B cell (primary cell): ENCODE measurements around the gene DAB2IP. TPM values are rescaled to one million over a fixed set of nuclear protein-coding genes. Genes with fewer than 3 reads are reported as not detected.

Experiments used
- ATAC-seq: fragments of 200-7000 bp; cut with Tn5 transposase; one replicate; pipeline ENCODE4 v1.10.0; 2021; ENCODE audit warnings: low read depth, mild to moderate bottlenecking, moderate number of reproducible peaks, moderate library complexity
- CTCF ChIA-PET: fragments of 350-600 bp; sonication (Branson Sonifier 250); formaldehyde crosslinking; loops from one replicate; lab custom pipeline; 2021; ENCODE audit warnings: antibody characterized with exemption, inconsistent platforms; lab: Charles Lee
- POLR2A ChIA-PET: fragments of 350-600 bp; sonication (Branson Sonifier 250); formaldehyde crosslinking; loops from one replicate; lab custom pipeline; 2021; ENCODE audit warnings: antibody characterized with exemption; lab: Charles Lee
- DNase-seq: peaks from one replicate; pipeline ENCODE4 v3.0.0; 2013
- H2AFZ ChIP-seq: 2 replicates; pipeline ENCODE4 v1.6.1; 2012; ENCODE audit warnings: mild to moderate bottlenecking, low read depth, low read length; ENCODE audit not compliant: insufficient read depth, poor library complexity, severe bottlenecking
- H3K27ac ChIP-seq, 2 donors: 1 replicate in 1 of 2; 2 replicates in 1 of 2; pipeline ENCODE4 v1.5.1; 2012 to 2013; ENCODE audit warnings: low read length in 2 of 2, mild to moderate bottlenecking in 2 of 2, moderate library complexity in 1 of 2
- H3K27me3 ChIP-seq, 4 experiments: fragments of 200-600 bp in 1 of 4; sonication (generic) in 1 of 4; replicated peaks in 1 of 4; 1 replicate in 2 of 4; 2 replicates in 2 of 4; pipeline versions ENCODE4 v1.6.1 to v1.7.0; 2013 to 2016; ENCODE audit warnings: low read length in 3 of 4, mild to moderate bottlenecking in 2 of 4, mixed read lengths in 1 of 4, moderate library complexity in 1 of 4; ENCODE audit not compliant: insufficient read depth in 4 of 4, control insufficient read depth in 3 of 4; ENCODE audit errors: control extremely low read depth in 1 of 4
- H3K36me3 ChIP-seq, 2 experiments: replicated peaks in 1 of 2; 1 replicate in 1 of 2; 2 replicates in 1 of 2; pipeline versions ENCODE4 v1.6.1 to v1.7.1; 2013; ENCODE audit warnings: low read length in 1 of 2; ENCODE audit not compliant: insufficient read depth in 2 of 2, control insufficient read depth in 1 of 2; ENCODE audit errors: control extremely low read depth in 1 of 2, extremely low read depth in 1 of 2
- H3K4me1 ChIP-seq, 2 donors: fragments of 200-600 bp in 1 of 2; sonication (generic) in 1 of 2; 1 replicate in 1 of 2; 2 replicates in 1 of 2; pipeline versions ENCODE4 v1.5.1 to v1.6.1; 2013 to 2017; ENCODE audit warnings: low read length in 2 of 2; ENCODE audit not compliant: control insufficient read depth in 2 of 2, insufficient read depth in 2 of 2
- H3K4me2 ChIP-seq: replicated peaks from 2 replicates; pipeline ENCODE3; 2012; ENCODE audit warnings: mild to moderate bottlenecking, low read depth, low read length; ENCODE audit not compliant: poor library complexity, severe bottlenecking
- H3K4me3 ChIP-seq, 5 experiments: fragments of 200-600 bp in 1 of 5; sonication (generic) in 1 of 5; 1 replicate in 3 of 5; 2 replicates in 2 of 5; pipeline versions ENCODE4 v1.5.1 to v1.7.0; 2011 to 2016; ENCODE audit warnings: low read length in 4 of 5, mild to moderate bottlenecking in 4 of 5, low read depth in 2 of 5, control low read depth in 1 of 5, moderate library complexity in 1 of 5; ENCODE audit not compliant: insufficient read depth in 1 of 5; ENCODE audit errors: control extremely low read depth in 1 of 5, extremely low read depth in 1 of 5
- H3K79me2 ChIP-seq: fragments of 200-600 bp; sonication (generic); one replicate; pipeline ENCODE4 v1.6.0; 2016; ENCODE audit warnings: low read length; ENCODE audit not compliant: control insufficient read depth, insufficient read depth
- H3K9ac ChIP-seq: fragments of 200-600 bp; sonication (generic); 2 replicates; pipeline ENCODE4 v1.6.1; 2017; ENCODE audit warnings: mild to moderate bottlenecking, low read length, moderate library complexity
- H3K9me3 ChIP-seq, 3 donors: one replicate each; pipeline versions ENCODE4 v1.6.1 to v1.7.1; 2013; ENCODE audit warnings: low read length in 2 of 3; ENCODE audit not compliant: control insufficient read depth in 2 of 3, insufficient read depth in 1 of 3; ENCODE audit errors: control extremely low read depth in 1 of 3
- H4K20me1 ChIP-seq: 2 replicates; pipeline ENCODE4 v1.6.0; 2012; ENCODE audit warnings: mild to moderate bottlenecking, low read length; ENCODE audit not compliant: insufficient read depth, control insufficient read depth, poor library complexity, severe bottlenecking
- H3K27ac Mint-ChIP-seq: one replicate; pipeline ENCODE4 v1.8.0; 2021; ENCODE audit warnings: mixed read lengths
- H3K27me3 Mint-ChIP-seq: one replicate; pipeline ENCODE4 v1.8.0; 2021; ENCODE audit warnings: mixed read lengths
- H3K4me1 Mint-ChIP-seq: one replicate; pipeline ENCODE4 v1.8.0; 2021; ENCODE audit warnings: mixed read lengths
- H3K4me3 Mint-ChIP-seq: one replicate; pipeline ENCODE4 v1.8.0; 2021; ENCODE audit warnings: mixed read lengths
- H3K9me3 Mint-ChIP-seq: one replicate; pipeline ENCODE4 v1.8.0; 2022; ENCODE audit warnings: mixed read lengths; ENCODE audit not compliant: insufficient read depth
- CTCF ChIP-seq: fragments of 200-600 bp; IDR thresholded peaks from one replicate; pipeline ENCODE4 v1.8.0; 2022; ENCODE audit warnings: antibody characterized with exemption, mild to moderate bottlenecking
- EZH2 ChIP-seq: IDR thresholded peaks from 2 replicates; pipeline ENCODE4 v1.6.1; 2012; ENCODE audit warnings: borderline replicate concordance, low read depth, mild to moderate bottlenecking, moderate library complexity, low read length; ENCODE audit not compliant: insufficient read depth, poor library complexity, severe bottlenecking
- whole genome bisulfite sequencing: methylation state at CpG from one replicate; pipeline ENCODE4 v1.1.5; 2013; ENCODE audit warnings: missing lambda C conversion rate; ENCODE audit not compliant: insufficient coverage; 5-methylcytosine and 5-hydroxymethylcytosine counted together
- intact Hi-C: fragments of 100-400 bp; cut with micrococcal nuclease; formaldehyde crosslinking; loops from one replicate; pipeline ENCODE4 v1.10.0; 2022
- polyA plus RNA-seq: library from polyadenylated mRNA; depleted of rRNA; stranded (reverse); fragments of >200 nt; gene quantifications from 2 replicates; pipeline ENCODE4 v1.2.3, GENCODE V29; 2012
- total RNA-seq, 2 donors: library from RNA; stranded (reverse); fragments of 120-200 nt in 1 of 2; gene quantifications; 1 replicate in 1 of 2; 2 replicates in 1 of 2; pipeline versions ENCODE4 v1.2.3 to v1.2.4, GENCODE V29; 2013 to 2022

DAB2IP gene
- total and polyA plus RNA-seq, 2 donors (not counting 1 experiment from before 2014, with no cell fraction given), result 1.1 to 3.9 TPM

DNA sequence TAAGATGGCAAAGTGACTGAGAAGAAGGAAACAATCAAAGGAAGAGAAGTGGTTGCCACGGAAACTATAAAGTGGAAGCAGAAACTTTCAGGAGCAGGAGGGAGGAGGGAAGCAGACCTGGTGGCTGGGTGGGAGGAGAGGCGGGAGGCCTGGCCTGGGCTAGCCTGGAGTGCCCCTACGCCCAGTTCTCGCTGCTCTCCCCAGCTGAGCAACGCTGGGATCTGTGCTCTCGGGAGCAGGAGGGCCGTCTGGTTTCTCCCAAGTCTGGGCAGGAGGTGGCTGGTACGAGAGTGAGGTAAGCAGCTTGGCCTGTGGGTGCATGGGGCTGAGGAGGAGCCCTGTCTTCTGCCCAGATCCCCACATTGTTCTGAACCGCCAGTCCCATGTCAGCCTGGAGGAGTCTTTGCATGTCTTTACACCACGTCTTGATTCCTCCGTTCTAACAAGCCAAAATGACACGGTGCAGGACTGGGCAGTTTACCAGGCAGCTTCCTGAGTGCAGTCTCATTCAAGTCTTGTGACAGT, 15.0 kb upstream of the DAB2IP start:
- Mint-ChIP-seq H3K9me3 (no peaks in the 10 kb centered on the region), H3K4me3 (no peak overlapping the region), H3K27ac (no peak overlapping the region), H3K27me3 (peaks cover 22% of the 10 kb centered on the region), H3K4me1 (peaks cover 10% of the 10 kb centered on the region)
- Histone ChIP-seq H3K9ac (no peak overlapping the region), H2AFZ (no peak overlapping the region), H3K9me3 (no peaks in the 10 kb centered on the region), H4K20me1 (no peaks in the 10 kb centered on the region), H3K4me3 (no peak overlapping the region), H3K36me3 (no peaks in the 10 kb centered on the region), H3K27ac (no peak overlapping the region), H3K4me1 (peaks cover 5 to 8% of the 10 kb centered on the region in 2 donors), H3K27me3 (peaks cover 0 to 7% (median 1%) of the 10 kb centered on the region in 4 experiments), H3K4me2 (no peak overlapping the region), H3K79me2 (no peaks in the 10 kb centered on the region)
- 72% methylated on average over 12 of the region's 12 CpGs for WGBS
- TF ChIP-seq EZH2 (no peak), CTCF (no peak)
- POLR2A ChIA-PET, result no interaction called here
- DNase-seq, result no peak
- no peak for ATAC-seq
- intact Hi-C loops, result no loop called here
- CTCF ChIA-PET, result no interaction called here

DNA sequence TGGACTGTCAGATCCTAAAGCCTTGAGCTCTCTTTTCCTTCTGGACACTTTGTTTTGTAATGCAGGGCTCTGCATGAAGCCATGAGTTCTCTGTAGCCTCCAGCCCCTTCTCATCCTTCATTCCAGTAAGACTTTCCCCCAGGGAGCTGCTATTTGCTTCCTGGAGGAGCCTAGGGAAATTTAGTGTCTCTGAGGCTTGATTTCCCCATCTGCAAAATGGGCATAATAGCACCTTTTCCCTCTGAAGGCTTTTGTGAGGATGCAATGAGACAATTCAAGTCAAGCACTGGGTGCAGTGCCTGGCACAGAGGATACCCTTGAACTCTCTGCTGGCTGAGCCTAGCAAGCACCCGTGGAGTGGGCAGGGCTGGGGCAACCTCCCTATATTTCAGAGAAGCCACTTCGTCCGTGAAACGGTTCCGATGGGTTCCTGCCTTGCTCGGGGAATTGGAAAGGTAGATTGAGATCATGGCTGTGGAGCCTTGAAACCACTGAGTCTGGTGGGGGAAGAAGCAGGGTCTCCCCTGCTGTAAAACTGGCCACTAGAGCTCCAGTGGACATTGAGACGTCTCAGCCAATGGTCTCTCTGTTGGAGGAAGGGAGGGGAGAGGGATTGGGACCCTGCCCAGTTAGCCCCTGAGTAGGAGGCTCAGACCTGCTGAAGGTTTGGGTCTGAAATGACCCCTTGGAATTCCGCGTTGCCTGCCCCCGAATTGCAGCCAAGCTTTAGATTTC, 14.3 kb upstream of the DAB2IP start:
- ATAC-seq (no peak), DNase-seq (no peak)
- POLR2A ChIA-PET, result no interaction called here
- Histone ChIP-seq H3K27me3 (peaks cover 0 to 7% (median 1%) of the 10 kb centered on the region in 4 experiments), H3K79me2 (no peaks in the 10 kb centered on the region), H3K4me2 (no peak overlapping the region), H3K4me1 (peaks cover 5 to 8% of the 10 kb centered on the region in 2 donors), H3K4me3 (no peak overlapping the region), H3K36me3 (no peaks in the 10 kb centered on the region), H3K27ac (no peak overlapping the region), H3K9me3 (no peaks in the 10 kb centered on the region), H2AFZ (no peak overlapping the region), H4K20me1 (no peaks in the 10 kb centered on the region), H3K9ac (no peak overlapping the region)
- no peak overlapping the region for H3K4me3 Mint-ChIP-seq
- peaks cover 10% of the 10 kb centered on the region for H3K4me1 Mint-ChIP-seq
- no peaks in the 10 kb centered on the region for H3K9me3 Mint-ChIP-seq
- CTCF ChIA-PET, result no interaction called here
- H3K27me3 Mint-ChIP-seq, result peaks cover 22% of the 10 kb centered on the region
- TF ChIP-seq EZH2, result no peak
- no peak for TF ChIP-seq CTCF
- WGBS, result 84% methylated on average over 6 of the region's 10 CpGs
- H3K27ac Mint-ChIP-seq, result no peak overlapping the region
- intact Hi-C loops, result no loop called here
